ENCODE measurements around the gene SYPL2.
A peak's percentile ranks its signal among the peaks of the same experiment; 100 is the strongest.

The SYPL2 gene

DNA sequence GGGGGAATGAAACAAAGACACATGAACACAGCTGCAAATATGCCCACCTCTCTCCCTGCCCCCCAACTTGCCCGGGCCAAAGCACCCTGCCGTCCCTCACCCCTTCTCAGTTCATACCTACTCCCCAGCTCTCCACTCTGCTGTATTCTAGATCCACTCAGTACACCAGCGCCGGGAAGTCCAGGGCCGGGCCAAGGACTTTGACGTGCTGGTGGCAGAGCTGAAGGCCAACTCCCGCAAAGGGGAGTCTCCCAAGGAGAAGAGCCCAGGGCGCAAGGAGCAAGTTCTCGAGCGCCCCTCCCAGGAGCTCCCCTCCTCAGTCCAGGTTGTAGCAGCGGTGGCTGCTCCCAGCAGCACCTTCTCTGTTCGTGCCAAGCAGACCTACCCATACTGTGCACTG, 22.4 kb downstream of the SYPL2 start:
- Histone ChIP-seq H3K9me3 (ENCODE audit: control insufficient read depth in 2 of 2, low read length in 2 of 2) (no peaks in the 10 kb centered on the region), H3K27ac (ENCODE audit: low read depth in 2 of 2, low read length in 2 of 2) (no peak overlapping the region), H3K4me1 (ENCODE audit: control insufficient read depth in 2 of 2, insufficient read depth in 2 of 2, low read length in 2 of 2) (peaks cover 9 to 10% of the 10 kb centered on the region in 2 donors), H3K9ac (ENCODE audit: low read depth in 1 of 2, low read length in 2 of 2) (no peak overlapping the region), H3K4me3 (ENCODE audit: low read length in 2 of 2) (no peak overlapping the region), H3K27me3 (ENCODE audit: control insufficient read depth in 2 of 2, insufficient read depth in 2 of 2, low read length in 2 of 2) (no peaks in the 10 kb centered on the region), H3K36me3 (ENCODE audit: control insufficient read depth in 2 of 2, insufficient read depth in 2 of 2, low read length in 2 of 2) (no peaks in the 10 kb centered on the region)

DNA sequence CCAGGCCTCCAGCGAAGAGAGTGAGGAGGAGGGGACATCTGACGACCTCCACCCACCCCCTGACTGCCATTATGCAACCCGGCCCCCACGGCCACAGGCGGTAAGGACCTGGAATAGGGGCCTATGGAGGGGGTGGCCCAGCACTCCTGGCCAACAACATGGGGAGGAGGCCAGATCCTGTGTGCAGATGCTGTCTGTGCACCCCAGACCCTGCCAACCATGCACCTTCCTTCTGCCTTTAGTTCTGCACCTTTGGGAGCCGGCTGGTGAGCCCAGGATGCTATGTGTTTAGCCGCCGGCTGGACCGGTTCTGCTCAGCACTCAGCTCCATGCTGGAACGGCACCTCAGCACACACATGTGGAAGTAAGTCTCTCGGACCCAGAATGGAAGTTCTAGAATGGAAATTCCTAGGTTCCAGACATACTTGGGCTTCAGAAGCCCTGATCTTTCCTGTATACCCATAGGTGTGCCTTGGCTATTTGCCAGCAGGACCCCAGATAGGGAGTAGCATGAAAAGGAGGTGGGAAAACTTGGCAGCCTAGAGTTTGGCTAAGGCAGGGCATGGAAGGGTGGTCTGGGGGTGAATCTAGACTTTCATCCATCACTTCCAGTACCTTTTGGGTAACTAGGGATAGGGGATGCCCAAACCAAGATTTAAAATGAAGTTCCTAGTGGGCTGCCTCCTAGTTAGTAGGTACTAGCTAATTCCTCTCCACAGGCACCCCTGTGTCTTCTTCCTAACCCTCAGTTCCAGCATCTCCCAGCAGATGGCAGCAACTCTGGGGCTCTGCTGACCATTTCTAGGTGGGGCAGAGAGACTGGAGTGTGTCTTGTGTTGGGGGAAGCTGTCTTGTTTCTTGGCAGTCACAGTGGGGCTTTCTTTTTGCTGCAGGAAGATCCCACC, 23.9 kb downstream of the SYPL2 start:
- Histone ChIP-seq H3K36me3 (ENCODE audit: control insufficient read depth in 2 of 2, insufficient read depth in 2 of 2, low read length in 2 of 2) (peaks cover 0 to under 1% of the 10 kb centered on the region in 2 donors), H3K4me3 (ENCODE audit: low read length in 2 of 2) (no peak overlapping the region), H3K4me1 (ENCODE audit: control insufficient read depth in 2 of 2, insufficient read depth in 2 of 2, low read length in 2 of 2) (peaks cover 8 to 9% of the 10 kb centered on the region in 2 donors), H3K27me3 (ENCODE audit: control insufficient read depth in 2 of 2, insufficient read depth in 2 of 2, low read length in 2 of 2) (no peaks in the 10 kb centered on the region), H3K9me3 (ENCODE audit: control insufficient read depth in 2 of 2, low read length in 2 of 2) (no peaks in the 10 kb centered on the region), H3K27ac (ENCODE audit: low read depth in 2 of 2, low read length in 2 of 2) (no peak overlapping the region), H3K9ac (ENCODE audit: low read depth in 1 of 2, low read length in 2 of 2) (no peak overlapping the region)

DNA sequence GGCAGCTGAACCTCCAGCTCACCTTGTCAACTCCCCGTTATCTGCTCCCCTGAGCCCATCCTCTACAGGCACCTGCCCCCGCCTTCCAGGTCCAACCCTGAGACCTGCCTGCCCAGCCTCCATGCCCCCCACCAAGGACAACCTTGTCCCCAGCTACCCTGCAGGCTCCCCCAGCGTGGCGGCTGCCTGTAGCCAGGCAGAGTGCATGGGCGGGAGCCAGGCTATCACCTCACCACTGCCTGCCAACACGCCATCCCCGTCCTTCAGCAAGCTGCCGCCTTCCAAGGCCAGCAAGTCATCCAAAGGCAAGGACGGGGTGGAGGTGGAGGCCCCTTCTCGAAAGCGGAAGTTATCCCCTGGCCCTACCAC, 24.6 kb downstream of the SYPL2 start:
- H3K27me3 ChIP-seq (ENCODE audit: control insufficient read depth in 2 of 2, insufficient read depth in 2 of 2, low read length in 2 of 2), result no peaks in the 10 kb centered on the region
- no peaks in the 10 kb centered on the region for H3K9me3 ChIP-seq (ENCODE audit: control insufficient read depth in 2 of 2, low read length in 2 of 2)
- no peak overlapping the region for H3K9ac ChIP-seq (ENCODE audit: low read depth in 1 of 2, low read length in 2 of 2)
- no peak overlapping the region for H3K4me3 ChIP-seq (ENCODE audit: low read length in 2 of 2)
- peaks cover 5 to 7% of the 10 kb centered on the region in 2 donors for H3K36me3 ChIP-seq (ENCODE audit: control insufficient read depth in 2 of 2, insufficient read depth in 2 of 2, low read length in 2 of 2)
- H3K27ac ChIP-seq (ENCODE audit: low read depth in 2 of 2, low read length in 2 of 2), result no peak overlapping the region
- H3K4me1 ChIP-seq (ENCODE audit: control insufficient read depth in 2 of 2, insufficient read depth in 2 of 2, low read length in 2 of 2), result peaks cover 8 to 9% of the 10 kb centered on the region in 2 donors

DNA sequence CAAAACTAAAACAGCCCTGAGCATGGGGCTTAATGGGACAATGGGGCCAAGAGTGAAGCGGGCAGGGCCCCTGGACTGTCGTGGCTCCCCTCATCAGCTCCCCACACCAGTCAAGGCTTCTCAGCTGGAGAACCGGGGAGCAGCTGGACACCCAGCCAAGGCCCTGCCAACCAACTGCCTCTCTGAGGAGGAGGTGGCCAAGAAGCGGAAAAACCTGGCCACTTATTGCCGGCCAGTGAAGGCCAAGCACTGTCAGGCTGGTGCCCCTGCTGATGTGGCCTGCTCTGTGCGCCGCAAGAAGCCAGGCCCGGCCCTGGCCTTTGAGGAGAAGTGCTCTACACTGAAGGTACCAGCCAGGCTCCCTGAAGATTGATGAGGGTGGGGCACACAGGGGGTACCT, 25.0 kb downstream of the SYPL2 start:
- H3K9me3 ChIP-seq (ENCODE audit: control insufficient read depth in 2 of 2, low read length in 2 of 2), result no peaks in the 10 kb centered on the region
- no peak overlapping the region for H3K4me3 ChIP-seq (ENCODE audit: low read length in 2 of 2)
- no peaks in the 10 kb centered on the region for H3K27me3 ChIP-seq (ENCODE audit: control insufficient read depth in 2 of 2, insufficient read depth in 2 of 2, low read length in 2 of 2)
- no peak overlapping the region for H3K27ac ChIP-seq (ENCODE audit: low read depth in 2 of 2, low read length in 2 of 2)
- H3K4me1 ChIP-seq (ENCODE audit: control insufficient read depth in 2 of 2, insufficient read depth in 2 of 2, low read length in 2 of 2), result peaks cover 8 to 9% of the 10 kb centered on the region in 2 donors
- no peak overlapping the region for H3K9ac ChIP-seq (ENCODE audit: low read depth in 1 of 2, low read length in 2 of 2)
- H3K36me3 ChIP-seq (ENCODE audit: control insufficient read depth in 2 of 2, insufficient read depth in 2 of 2, low read length in 2 of 2), result peaks cover 10 to 11% of the 10 kb centered on the region in 2 donors

DNA sequence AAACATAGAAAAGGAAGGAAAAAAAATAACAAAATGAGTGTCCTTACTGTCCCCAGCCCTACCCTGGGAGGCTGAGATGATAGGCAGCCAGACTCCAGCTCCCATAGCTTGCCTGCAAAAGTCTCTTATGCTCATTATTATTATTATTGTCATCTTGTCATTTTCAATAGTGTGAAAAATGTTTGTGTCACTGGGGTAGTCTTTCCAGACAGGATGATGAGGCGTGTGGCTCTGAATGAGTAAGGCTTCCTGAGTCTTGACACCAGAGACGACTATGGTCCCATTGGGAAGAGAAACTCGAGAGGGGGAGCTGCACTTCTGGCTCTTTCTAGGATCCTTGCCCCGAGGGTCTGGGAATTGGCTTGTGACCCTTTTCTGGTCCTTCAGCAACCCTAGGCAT, 26.4 kb downstream of the SYPL2 start:
- Histone ChIP-seq H3K4me1 (ENCODE audit: control insufficient read depth in 2 of 2, insufficient read depth in 2 of 2, low read length in 2 of 2) (peaks cover 8 to 9% of the 10 kb centered on the region in 2 donors), H3K27ac (ENCODE audit: low read depth in 2 of 2, low read length in 2 of 2) (no peak overlapping the region), H3K27me3 (ENCODE audit: control insufficient read depth in 2 of 2, insufficient read depth in 2 of 2, low read length in 2 of 2) (no peaks in the 10 kb centered on the region), H3K36me3 (ENCODE audit: control insufficient read depth in 2 of 2, insufficient read depth in 2 of 2, low read length in 2 of 2) (peaks cover 14 to 22% of the 10 kb centered on the region in 2 donors), H3K9ac (ENCODE audit: low read depth in 1 of 2, low read length in 2 of 2) (no peak overlapping the region), H3K4me3 (ENCODE audit: low read length in 2 of 2) (no peak overlapping the region), H3K9me3 (ENCODE audit: control insufficient read depth in 2 of 2, low read length in 2 of 2) (no peaks in the 10 kb centered on the region)

DNA sequence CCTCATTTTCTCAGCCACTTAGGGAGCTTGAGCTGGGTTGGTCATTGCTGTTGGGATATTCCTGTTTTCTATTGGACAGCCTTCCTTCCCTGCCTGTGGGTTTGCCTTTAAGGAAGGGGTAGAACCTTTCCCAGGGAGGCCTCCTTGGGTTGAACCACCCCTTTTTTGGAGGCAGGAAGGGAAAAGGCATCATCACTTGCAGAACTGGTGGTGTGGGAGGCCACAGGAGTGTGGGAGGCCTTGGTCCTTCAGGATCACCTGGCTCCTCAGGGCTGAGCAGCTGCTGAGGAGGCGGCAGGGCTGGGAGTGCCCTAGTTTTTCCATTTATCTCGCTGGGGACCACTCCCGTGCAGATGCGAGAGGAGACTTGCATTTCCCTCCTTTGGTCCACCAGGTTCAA, 26.9 kb downstream of the SYPL2 start:
- H3K36me3 ChIP-seq (ENCODE audit: control insufficient read depth in 2 of 2, insufficient read depth in 2 of 2, low read length in 2 of 2), result peaks cover 14 to 23% of the 10 kb centered on the region in 2 donors

DNA sequence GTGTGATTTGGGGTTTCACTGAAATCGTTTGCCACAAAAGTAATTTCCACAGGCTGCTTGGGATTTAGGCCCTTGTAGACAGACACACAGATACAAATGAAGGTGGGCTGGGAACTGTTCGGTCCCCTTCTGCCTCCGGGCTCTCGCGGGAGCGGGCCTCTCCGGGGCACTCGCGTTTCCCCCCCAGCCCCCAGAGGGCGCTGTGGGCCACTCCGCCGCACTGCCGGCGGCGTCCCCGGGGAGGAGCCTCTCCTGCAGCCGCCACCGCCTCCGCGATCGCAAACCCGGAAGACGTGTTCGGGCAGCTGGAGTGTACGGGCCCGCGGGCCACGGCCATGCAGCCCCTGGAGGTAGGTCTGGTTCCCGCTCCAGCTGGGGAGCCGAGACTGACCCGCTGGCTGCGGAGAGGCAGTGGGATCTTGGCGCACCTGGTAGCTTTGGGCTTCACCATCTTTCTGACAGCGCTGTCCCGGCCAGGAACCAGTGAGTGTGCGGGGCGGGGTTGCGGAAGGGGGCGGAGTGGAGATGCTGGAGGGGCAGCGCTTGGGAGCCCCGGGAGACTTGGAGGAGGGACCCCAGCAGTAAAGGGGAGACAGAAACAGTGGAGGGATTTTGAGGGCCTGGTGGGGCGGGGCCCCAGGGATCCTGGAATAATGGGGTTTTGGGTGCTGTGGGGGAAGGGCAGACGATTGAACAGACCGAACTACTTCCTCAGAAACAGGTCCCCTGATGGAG, 27.6 kb downstream of the SYPL2 start, which contains the start of gene CYB561D1:
TSS of gene CYB561D1 (plus strand) at position 290 of the 735 bp plus-strand sequence. CDS start at position 336, 46 bp downstream.
- peaks cover 10 to 11% of the 10 kb centered on the region in 2 donors for H3K4me1 ChIP-seq (ENCODE audit: control insufficient read depth in 2 of 2, insufficient read depth in 2 of 2, low read length in 2 of 2)
- H3K9me3 ChIP-seq (ENCODE audit: control insufficient read depth in 2 of 2, low read length in 2 of 2), result no peaks in the 10 kb centered on the region
- H3K27ac ChIP-seq (ENCODE audit: low read depth in 2 of 2, low read length in 2 of 2), result peak within 1 kb of the TSS; percentile 76 to 85
- H3K27me3 ChIP-seq (ENCODE audit: control insufficient read depth in 2 of 2, insufficient read depth in 2 of 2, low read length in 2 of 2), result no peaks in the 10 kb centered on the region
- peak within 1 kb of the TSS; percentile 72 to 75 for H3K9ac ChIP-seq (ENCODE audit: low read depth in 1 of 2, low read length in 2 of 2)
- peak within 1 kb of the TSS; percentile 96 to 98 for H3K4me3 ChIP-seq (ENCODE audit: low read length in 2 of 2)
- H3K36me3 ChIP-seq (ENCODE audit: control insufficient read depth in 2 of 2, insufficient read depth in 2 of 2, low read length in 2 of 2), result peaks cover 14 to 26% of the 10 kb centered on the region in 2 donors

More for the DNA sequence above, 26.9 kb downstream of the SYPL2 start:
- peak overlapping the region in 1 of 2 donors; percentile 72 for H3K9ac ChIP-seq (ENCODE audit: low read depth in 1 of 2, low read length in 2 of 2)
- H3K9me3 ChIP-seq (ENCODE audit: control insufficient read depth in 2 of 2, low read length in 2 of 2), result no peaks in the 10 kb centered on the region
- peaks cover 8 to 9% of the 10 kb centered on the region in 2 donors for H3K4me1 ChIP-seq (ENCODE audit: control insufficient read depth in 2 of 2, insufficient read depth in 2 of 2, low read length in 2 of 2)
- no peak overlapping the region for H3K27ac ChIP-seq (ENCODE audit: low read depth in 2 of 2, low read length in 2 of 2)
- H3K4me3 ChIP-seq (ENCODE audit: low read length in 2 of 2), result peak overlapping the region in 1 of 2 donors; percentile 98
- H3K27me3 ChIP-seq (ENCODE audit: control insufficient read depth in 2 of 2, insufficient read depth in 2 of 2, low read length in 2 of 2), result no peaks in the 10 kb centered on the region

DNA sequence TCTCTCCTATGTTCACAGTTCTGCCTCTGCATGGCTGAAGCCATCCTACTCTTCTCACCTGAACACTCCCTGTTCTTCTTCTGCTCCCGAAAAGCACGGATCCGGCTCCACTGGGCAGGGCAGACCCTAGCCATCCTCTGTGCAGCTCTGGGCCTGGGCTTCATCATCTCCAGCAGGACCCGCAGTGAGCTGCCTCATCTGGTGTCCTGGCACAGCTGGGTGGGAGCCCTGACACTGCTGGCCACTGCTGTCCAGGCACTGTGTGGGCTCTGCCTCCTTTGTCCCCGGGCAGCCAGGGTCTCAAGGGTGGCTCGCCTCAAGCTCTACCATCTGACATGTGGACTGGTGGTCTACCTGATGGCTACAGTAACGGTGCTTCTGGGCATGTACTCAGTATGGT, 29.4 kb downstream of the SYPL2 start:
- Histone ChIP-seq H3K36me3 (ENCODE audit: control insufficient read depth in 2 of 2, insufficient read depth in 2 of 2, low read length in 2 of 2) (peaks cover 19 to 30% of the 10 kb centered on the region in 2 donors), H3K27ac (ENCODE audit: low read depth in 2 of 2, low read length in 2 of 2) (no peak overlapping the region), H3K4me1 (ENCODE audit: control insufficient read depth in 2 of 2, insufficient read depth in 2 of 2, low read length in 2 of 2) (peaks cover 10 to 22% of the 10 kb centered on the region in 2 donors), H3K4me3 (ENCODE audit: low read length in 2 of 2) (no peak overlapping the region), H3K9me3 (ENCODE audit: control insufficient read depth in 2 of 2, low read length in 2 of 2) (no peaks in the 10 kb centered on the region), H3K27me3 (ENCODE audit: control insufficient read depth in 2 of 2, insufficient read depth in 2 of 2, low read length in 2 of 2) (no peaks in the 10 kb centered on the region), H3K9ac (ENCODE audit: low read depth in 1 of 2, low read length in 2 of 2) (no peak overlapping the region)

DNA sequence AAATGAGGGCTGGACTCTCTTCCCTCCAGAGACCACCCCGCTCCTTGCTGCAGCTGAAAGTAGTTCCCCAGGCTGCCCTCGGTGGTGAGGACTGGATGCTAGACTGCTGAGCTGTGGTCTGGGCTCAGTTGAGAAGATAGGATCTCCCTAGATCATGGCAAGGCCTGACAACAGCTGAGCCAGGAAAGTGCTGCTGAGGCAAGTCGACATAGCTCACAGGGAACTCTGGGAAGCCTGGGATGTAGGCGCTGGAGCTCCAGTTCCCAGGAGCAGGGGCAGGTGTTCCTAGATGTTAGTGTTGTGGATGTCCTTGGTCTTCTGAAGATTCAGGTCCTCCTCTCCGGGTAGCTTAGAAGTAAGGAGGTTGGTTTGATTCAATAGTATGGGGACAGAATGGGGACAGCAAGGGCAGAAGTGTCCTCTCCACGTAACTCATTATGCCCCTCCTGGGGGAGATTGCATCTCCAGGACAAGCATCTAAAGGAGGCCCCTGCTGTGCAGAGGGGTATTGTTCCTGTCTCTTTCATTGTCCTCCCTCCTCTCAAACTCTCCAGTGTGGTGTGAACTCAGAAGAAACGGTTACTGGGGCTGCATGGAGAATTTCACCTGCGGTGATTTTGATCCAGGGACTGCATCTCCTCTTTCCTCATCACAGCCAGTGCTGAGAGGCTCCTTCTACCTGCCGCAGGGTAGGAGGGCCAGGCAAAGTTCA, 31.3 kb downstream of the SYPL2 start:
- H3K4me1 ChIP-seq (ENCODE audit: control insufficient read depth in 2 of 2, insufficient read depth in 2 of 2, low read length in 2 of 2), result peaks cover 14 to 22% of the 10 kb centered on the region in 2 donors
- peaks cover 27 to 34% of the 10 kb centered on the region in 2 donors for H3K36me3 ChIP-seq (ENCODE audit: control insufficient read depth in 2 of 2, insufficient read depth in 2 of 2, low read length in 2 of 2)
- H3K9ac ChIP-seq (ENCODE audit: low read depth in 1 of 2, low read length in 2 of 2), result no peak overlapping the region

More for the DNA sequence above, 31.3 kb downstream of the SYPL2 start:
- no peaks in the 10 kb centered on the region for H3K27me3 ChIP-seq (ENCODE audit: control insufficient read depth in 2 of 2, insufficient read depth in 2 of 2, low read length in 2 of 2)
- no peak overlapping the region for H3K27ac ChIP-seq (ENCODE audit: low read depth in 2 of 2, low read length in 2 of 2)
- no peak overlapping the region for H3K4me3 ChIP-seq (ENCODE audit: low read length in 2 of 2)
- H3K9me3 ChIP-seq (ENCODE audit: control insufficient read depth in 2 of 2, low read length in 2 of 2), result no peaks in the 10 kb centered on the region
